Keratinocyte (primary cell): ENCODE measurements around the gene UBASH3B. TPM values are rescaled to one million over a fixed set of nuclear protein-coding genes. Genes with fewer than 3 reads are reported as not detected.

Source experiments
- DNase-seq: peaks from one replicate; pipeline ENCODE4 v3.0.0-alpha.2; 2011; ENCODE audit warnings: low read depth, missing footprints, low spot score
- FAIRE-seq: peaks from 2 replicates; lab custom pipeline; 2011; peaks lifted over from hg19 to GRCh38; lab: Jason Lieb, UNC
- H2AFZ ChIP-seq: 2 replicates; pipeline ENCODE4 v1.6.0; 2012; ENCODE audit warnings: low read length, control low read depth, inconsistent platforms; ENCODE audit not compliant: control insufficient read depth
- H3K27ac ChIP-seq: 2 replicates; pipeline ENCODE4 v1.5.1; 2011; ENCODE audit warnings: low read length; ENCODE audit not compliant: control insufficient read depth, insufficient read depth
- H3K27me3 ChIP-seq: 3 replicates; pipeline ENCODE4 v1.6.0; 2011; ENCODE audit warnings: low read length; ENCODE audit not compliant: control insufficient read depth, insufficient read depth; ENCODE audit errors: extremely low read depth
- H3K36me3 ChIP-seq, 2 experiments: 2 replicates in 1 of 2; 3 replicates in 1 of 2; pipeline ENCODE4 v1.5.1; 2011; ENCODE audit warnings: low read length in 2 of 2, mild to moderate bottlenecking in 1 of 2; ENCODE audit not compliant: control insufficient read depth in 2 of 2, insufficient read depth in 2 of 2; ENCODE audit errors: extremely low read depth in 1 of 2
- H3K4me1 ChIP-seq: 3 replicates; pipeline ENCODE4 v1.5.1; 2011; ENCODE audit warnings: low read length; ENCODE audit not compliant: control insufficient read depth, insufficient read depth; ENCODE audit errors: extremely low read depth
- H3K4me2 ChIP-seq: 3 replicates; pipeline ENCODE4 v1.6.0; 2011; ENCODE audit warnings: low read depth, low read length; ENCODE audit not compliant: control insufficient read depth, insufficient read depth; ENCODE audit errors: extremely low read depth
- H3K4me3 ChIP-seq, 3 experiments: fragments of 200-600 bp in 1 of 3; sonication (generic) in 1 of 3; 2 replicates in 2 of 3; 3 replicates in 1 of 3; pipeline ENCODE4 v1.5.1; 2011 to 2016; ENCODE audit warnings: low read length in 3 of 3, mild to moderate bottlenecking in 3 of 3, control low read depth in 2 of 3, inconsistent platforms in 1 of 3, low read depth in 1 of 3, mixed read lengths in 1 of 3, mixed run types in 1 of 3, moderate library complexity in 1 of 3; ENCODE audit not compliant: control insufficient read depth in 2 of 3, insufficient read depth in 2 of 3; ENCODE audit errors: extremely low read depth in 1 of 3
- H3K79me2 ChIP-seq: 2 replicates; pipeline ENCODE4 v1.6.0; 2012; ENCODE audit warnings: low read length; ENCODE audit not compliant: control insufficient read depth, insufficient read depth
- H3K9ac ChIP-seq: 3 replicates; pipeline ENCODE4 v1.6.0; 2011; ENCODE audit warnings: low read length; ENCODE audit not compliant: control insufficient read depth, insufficient read depth; ENCODE audit errors: extremely low read depth
- H3K9me1 ChIP-seq: 3 replicates; pipeline ENCODE4 v1.6.0; 2011; ENCODE audit warnings: low read length; ENCODE audit not compliant: control insufficient read depth, insufficient read depth; ENCODE audit errors: extremely low read depth
- H3K9me3 ChIP-seq: 2 replicates; pipeline ENCODE4 v1.5.1; 2012; ENCODE audit warnings: low read depth, low read length; ENCODE audit not compliant: control insufficient read depth
- H4K20me1 ChIP-seq: 3 replicates; pipeline ENCODE4 v1.6.0; 2011; ENCODE audit warnings: low read length; ENCODE audit not compliant: control insufficient read depth, insufficient read depth; ENCODE audit errors: extremely low read depth
- EZH2 ChIP-seq: IDR thresholded peaks from one replicate; pipeline ENCODE4 v1.6.1; 2012; ENCODE audit warnings: inconsistent platforms, mild to moderate bottlenecking, low read length, moderate library complexity
- dilution Hi-C: fragments of 300-500 bp; cut with MboI; formaldehyde crosslinking; loops from one replicate; pipeline ENCODE4 v1.7.0; 2020; ENCODE audit warnings: low sequenced_read_pairs; ENCODE audit not compliant: extremely low pct_ligation_motif_present
- polyA plus RNA-seq, 5 experiments: library from polyadenylated mRNA; depleted of rRNA in 3 of 5; stranded (reverse) in 3 of 5; stranded (forward) in 1 of 5; unstranded in 1 of 5; fragments of >200 nt; gene quantifications; 1 replicate in 1 of 5; 2 replicates in 3 of 5; 3 replicates in 1 of 5; pipeline versions ENCODE4 v1.2.1 to v1.2.3, GENCODE V29; 2011 to 2012; ENCODE audit warnings: missing spikeins in 2 of 5, low read depth in 1 of 5, low replicate concordance in 1 of 5
- TF ChIP-seq, protein P1 (sequence below), 3 experiments: IDR thresholded peaks in 1 of 3; conservative IDR thresholded peaks in 1 of 3; optimal IDR thresholded peaks in 1 of 3; 2 replicates in 2 of 3; 3 replicates in 1 of 3; pipeline versions ENCODE3 to v1.5.1; 2011; ENCODE audit warnings: low read length in 3 of 3, mild to moderate bottlenecking in 3 of 3, moderate library complexity in 2 of 3, control low read depth in 1 of 3, inconsistent platforms in 1 of 3; ENCODE audit not compliant: insufficient read depth in 2 of 3; ENCODE audit errors: extremely low read depth in 1 of 3

UBASH3B gene
- polyA plus RNA-seq, 1 donor (not counting 4 experiments of a cell fraction or from before 2014, with no cell fraction given): 25.0 TPM

GRCh38 chr11:122696662-122697061 lies 41.1 kb downstream of the UBASH3B start:
- no peaks in the 10 kb centered on the region for H3K27me3 ChIP-seq
- H4K20me1 ChIP-seq: no peaks in the 10 kb centered on the region
- DNase-seq (no peak), FAIRE-seq (no peak)
- H2AFZ ChIP-seq: no peak overlapping the region
- no peak overlapping the region for H3K27ac ChIP-seq
- peaks cover 0 to 2% of the 10 kb centered on the region in 2 experiments for H3K36me3 ChIP-seq
- peaks cover 3% of the 10 kb centered on the region for H3K9me1 ChIP-seq
- TF ChIP-seq EZH2: no peak
- TF ChIP-seq, protein P1, sequence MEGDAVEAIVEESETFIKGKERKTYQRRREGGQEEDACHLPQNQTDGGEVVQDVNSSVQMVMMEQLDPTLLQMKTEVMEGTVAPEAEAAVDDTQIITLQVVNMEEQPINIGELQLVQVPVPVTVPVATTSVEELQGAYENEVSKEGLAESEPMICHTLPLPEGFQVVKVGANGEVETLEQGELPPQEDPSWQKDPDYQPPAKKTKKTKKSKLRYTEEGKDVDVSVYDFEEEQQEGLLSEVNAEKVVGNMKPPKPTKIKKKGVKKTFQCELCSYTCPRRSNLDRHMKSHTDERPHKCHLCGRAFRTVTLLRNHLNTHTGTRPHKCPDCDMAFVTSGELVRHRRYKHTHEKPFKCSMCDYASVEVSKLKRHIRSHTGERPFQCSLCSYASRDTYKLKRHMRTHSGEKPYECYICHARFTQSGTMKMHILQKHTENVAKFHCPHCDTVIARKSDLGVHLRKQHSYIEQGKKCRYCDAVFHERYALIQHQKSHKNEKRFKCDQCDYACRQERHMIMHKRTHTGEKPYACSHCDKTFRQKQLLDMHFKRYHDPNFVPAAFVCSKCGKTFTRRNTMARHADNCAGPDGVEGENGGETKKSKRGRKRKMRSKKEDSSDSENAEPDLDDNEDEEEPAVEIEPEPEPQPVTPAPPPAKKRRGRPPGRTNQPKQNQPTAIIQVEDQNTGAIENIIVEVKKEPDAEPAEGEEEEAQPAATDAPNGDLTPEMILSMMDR (optimal IDR thresholded peaks at IDR 0.05 in 1 of 3, IDR thresholded peaks at IDR 0.05 in 1 of 3, conservative IDR thresholded peaks at IDR 0.05 in 1 of 3; ENCODE audit: extremely low read depth in 1 of 3, insufficient read depth in 2 of 3, low read length in 3 of 3): no peak
- dilution Hi-C loops: no loop called here
- no peak overlapping the region for H3K4me2 ChIP-seq
- H3K9me3 ChIP-seq: no peaks in the 10 kb centered on the region
- H3K4me3 ChIP-seq: no peak overlapping the region
- H3K79me2 ChIP-seq: peaks cover 53% of the 10 kb centered on the region
- no peak overlapping the region for H3K9ac ChIP-seq
- H3K4me1 ChIP-seq: peaks cover 20% of the 10 kb centered on the region

DNA sequence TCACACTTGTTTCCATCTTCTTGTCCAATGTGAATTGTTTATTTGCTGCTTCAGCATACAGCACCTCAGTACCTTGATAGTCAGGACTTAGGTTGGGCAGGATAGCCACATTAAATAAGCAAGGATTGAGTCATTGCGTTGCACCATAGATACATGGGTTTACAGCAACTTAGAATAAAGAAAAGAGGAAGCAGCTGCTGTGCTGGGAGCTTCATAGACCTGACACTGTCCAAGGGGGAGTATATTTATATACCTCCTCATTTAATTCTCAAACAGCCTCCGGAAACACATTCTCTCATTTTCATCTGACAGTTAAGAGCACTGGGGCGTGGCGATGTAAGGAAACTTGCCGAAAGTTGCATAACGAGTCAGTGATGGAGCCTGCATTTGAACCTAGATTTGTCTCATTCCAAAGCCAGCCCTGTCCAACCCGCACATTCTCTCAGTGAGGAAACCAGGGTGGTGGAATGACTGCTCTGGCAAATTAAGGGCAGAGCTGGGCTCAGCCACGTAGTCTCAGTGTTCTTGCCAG lies 42.2 kb downstream of the UBASH3B start:
- FAIRE-seq (peak; percentile 91), DNase-seq (no peak)
- dilution Hi-C loops: no loop called here
- H3K36me3 ChIP-seq: peaks cover under 1 to 2% of the 10 kb centered on the region in 2 experiments
- H2AFZ ChIP-seq: no peak overlapping the region
- H3K4me1 ChIP-seq: peaks cover 20% of the 10 kb centered on the region
- H3K4me3 ChIP-seq: peak overlapping the region in 1 of 3 experiments; percentile 7
- peaks cover 48% of the 10 kb centered on the region for H3K79me2 ChIP-seq
- TF ChIP-seq, protein P1 (optimal IDR thresholded peaks at IDR 0.05 in 1 of 3, IDR thresholded peaks at IDR 0.05 in 1 of 3, conservative IDR thresholded peaks at IDR 0.05 in 1 of 3; ENCODE audit: extremely low read depth in 1 of 3, insufficient read depth in 2 of 3, low read length in 3 of 3): no peak
- no peak for TF ChIP-seq EZH2
- H3K9ac ChIP-seq: no peak overlapping the region
- no peaks in the 10 kb centered on the region for H3K9me3 ChIP-seq
- peaks cover 3% of the 10 kb centered on the region for H3K9me1 ChIP-seq
- no peaks in the 10 kb centered on the region for H4K20me1 ChIP-seq
- no peaks in the 10 kb centered on the region for H3K27me3 ChIP-seq
- H3K27ac ChIP-seq: peak overlapping the region; percentile 78
- peak overlapping the region; percentile 82 for H3K4me2 ChIP-seq
